MCF 10A (cell line): ENCODE measurements around the gene ATRN. TPM values are rescaled to one million over a fixed set of nuclear protein-coding genes. Genes with fewer than 3 reads are reported as not detected.

Experiments
- BruUV-seq: library from RNA; stranded (reverse); fragments of 400-500 nt; replicated peaks from 2 replicates; lab custom pipeline; 2021; lab: Mats Ljungman, UMichigan
- CTCF ChIA-PET: fragments of 300-600 bp; sonication (Branson Sonifier 250); formaldehyde crosslinking; extraction: SDS; loops from one replicate; lab custom pipeline; 2021; ENCODE audit warnings: antibody characterized with exemption, inconsistent platforms; lab: Yijun Ruan, JAX
- POLR2A ChIA-PET: fragments of 300-600, 350-650 bp; sonication (Branson Sonifier 250); formaldehyde crosslinking; extraction: SDS; loops from one replicate; lab custom pipeline; 2020; ENCODE audit warnings: antibody characterized with exemption, inconsistent platforms; lab: Yijun Ruan, JAX
- DNase-seq: peaks from one replicate; pipeline ENCODE4 v3.0.0-alpha.2; 2018; ENCODE audit not compliant: unreplicated experiment
- H3K27ac Mint-ChIP-seq: one replicate; pipeline ENCODE4 v1.8.0; 2022; ENCODE audit warnings: mild to moderate bottlenecking, low read depth, mixed read lengths; ENCODE audit not compliant: unreplicated experiment
- H3K27me3 Mint-ChIP-seq: one replicate; pipeline ENCODE4 v1.8.0; 2022; ENCODE audit warnings: mixed read lengths; ENCODE audit not compliant: insufficient read depth, unreplicated experiment
- H3K36me3 Mint-ChIP-seq: one replicate; pipeline ENCODE4 v1.8.0; 2022; ENCODE audit warnings: mild to moderate bottlenecking, moderate library complexity, mixed read lengths; ENCODE audit not compliant: insufficient read depth, unreplicated experiment
- H3K4me1 Mint-ChIP-seq: one replicate; pipeline ENCODE4 v1.8.0; 2022; ENCODE audit warnings: mixed read lengths; ENCODE audit not compliant: insufficient read depth, unreplicated experiment
- H3K4me3 Mint-ChIP-seq: one replicate; pipeline ENCODE4 v1.8.0; 2022; ENCODE audit warnings: mild to moderate bottlenecking, moderate library complexity, mixed read lengths; ENCODE audit not compliant: unreplicated experiment
- H3K9me3 Mint-ChIP-seq: one replicate; pipeline ENCODE4 v1.8.0; 2022; ENCODE audit warnings: mixed read lengths; ENCODE audit not compliant: unreplicated experiment
- intact Hi-C: fragments of 100-400 bp; cut with micrococcal nuclease; formaldehyde crosslinking; loops from 2 replicates; pipeline ENCODE4 v1.14.1; 2022
- total RNA-seq: library from RNA; stranded (reverse); gene quantifications from 2 replicates; pipeline ENCODE4 v1.2.3, GENCODE V29; 2022
- TF ChIP-seq, protein P1 (sequence below): fragments of 200-600 bp; IDR thresholded peaks from one replicate; pipeline ENCODE4 v1.8.0; 2022; ENCODE audit warnings: antibody characterized with exemption, mild to moderate bottlenecking; ENCODE audit not compliant: unreplicated experiment

Gene ATRN
- total RNA-seq, 1 experiment from 2014 or later, result 29.7 TPM

DNA sequence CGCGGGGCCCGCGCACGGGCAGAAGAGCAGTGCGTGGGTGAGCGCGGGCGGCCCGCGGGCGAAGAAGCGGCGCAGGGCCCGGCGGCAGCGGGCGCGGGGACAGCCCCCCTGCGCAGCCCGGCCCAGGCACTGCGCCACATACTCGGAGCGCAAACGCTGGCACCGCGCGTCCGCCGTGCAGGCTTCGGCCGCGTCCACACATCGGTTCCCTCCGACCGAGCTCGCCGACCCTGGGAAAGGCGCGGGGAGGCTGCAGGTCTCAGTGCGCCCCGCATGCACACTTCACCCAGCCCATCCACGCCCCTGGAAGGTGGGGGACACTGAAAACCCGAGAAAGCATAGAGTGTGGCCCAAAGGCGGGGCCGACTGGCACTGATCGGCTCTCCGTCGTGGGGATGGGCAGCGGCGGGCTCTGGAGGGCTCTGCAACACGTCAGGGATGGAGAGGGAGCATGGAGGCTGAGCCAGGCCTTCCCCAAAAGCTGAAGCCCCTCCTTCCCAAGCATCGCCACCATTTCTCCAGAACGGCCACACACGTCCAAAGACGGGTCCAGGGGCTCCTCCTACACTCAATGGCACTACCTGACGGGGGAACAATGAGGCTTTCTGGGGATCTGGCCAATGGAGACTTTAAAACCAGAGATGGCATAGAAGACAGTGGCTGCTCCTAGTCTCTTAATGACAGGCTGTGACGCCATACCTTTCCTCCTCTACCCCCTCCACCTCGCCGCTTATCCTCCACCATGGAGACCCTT, 190.4 kb downstream of the ATRN start:
- POLR2A ChIA-PET, result interaction anchor here (0.7 kb wide), 1 partner anchor 106 kb away, joined by 3 read pairs; the partner anchor contains the start of gene ADISSP
- DNase-seq, result no peak
- Mint-ChIP-seq H3K27ac (no peak overlapping the region), H3K9me3 (no peaks in the 10 kb centered on the region), H3K36me3 (peaks cover 5% of the 10 kb centered on the region), H3K4me3 (no peak overlapping the region), H3K4me1 (peaks cover 6% of the 10 kb centered on the region), H3K27me3 (peaks cover 63% of the 10 kb centered on the region)
- intact Hi-C loops, result no loop called here
- no TSS peak for BruUV-seq
- TF ChIP-seq, protein P1, sequence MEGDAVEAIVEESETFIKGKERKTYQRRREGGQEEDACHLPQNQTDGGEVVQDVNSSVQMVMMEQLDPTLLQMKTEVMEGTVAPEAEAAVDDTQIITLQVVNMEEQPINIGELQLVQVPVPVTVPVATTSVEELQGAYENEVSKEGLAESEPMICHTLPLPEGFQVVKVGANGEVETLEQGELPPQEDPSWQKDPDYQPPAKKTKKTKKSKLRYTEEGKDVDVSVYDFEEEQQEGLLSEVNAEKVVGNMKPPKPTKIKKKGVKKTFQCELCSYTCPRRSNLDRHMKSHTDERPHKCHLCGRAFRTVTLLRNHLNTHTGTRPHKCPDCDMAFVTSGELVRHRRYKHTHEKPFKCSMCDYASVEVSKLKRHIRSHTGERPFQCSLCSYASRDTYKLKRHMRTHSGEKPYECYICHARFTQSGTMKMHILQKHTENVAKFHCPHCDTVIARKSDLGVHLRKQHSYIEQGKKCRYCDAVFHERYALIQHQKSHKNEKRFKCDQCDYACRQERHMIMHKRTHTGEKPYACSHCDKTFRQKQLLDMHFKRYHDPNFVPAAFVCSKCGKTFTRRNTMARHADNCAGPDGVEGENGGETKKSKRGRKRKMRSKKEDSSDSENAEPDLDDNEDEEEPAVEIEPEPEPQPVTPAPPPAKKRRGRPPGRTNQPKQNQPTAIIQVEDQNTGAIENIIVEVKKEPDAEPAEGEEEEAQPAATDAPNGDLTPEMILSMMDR, result no peak
- CTCF ChIA-PET, result no interaction called here

DNA sequence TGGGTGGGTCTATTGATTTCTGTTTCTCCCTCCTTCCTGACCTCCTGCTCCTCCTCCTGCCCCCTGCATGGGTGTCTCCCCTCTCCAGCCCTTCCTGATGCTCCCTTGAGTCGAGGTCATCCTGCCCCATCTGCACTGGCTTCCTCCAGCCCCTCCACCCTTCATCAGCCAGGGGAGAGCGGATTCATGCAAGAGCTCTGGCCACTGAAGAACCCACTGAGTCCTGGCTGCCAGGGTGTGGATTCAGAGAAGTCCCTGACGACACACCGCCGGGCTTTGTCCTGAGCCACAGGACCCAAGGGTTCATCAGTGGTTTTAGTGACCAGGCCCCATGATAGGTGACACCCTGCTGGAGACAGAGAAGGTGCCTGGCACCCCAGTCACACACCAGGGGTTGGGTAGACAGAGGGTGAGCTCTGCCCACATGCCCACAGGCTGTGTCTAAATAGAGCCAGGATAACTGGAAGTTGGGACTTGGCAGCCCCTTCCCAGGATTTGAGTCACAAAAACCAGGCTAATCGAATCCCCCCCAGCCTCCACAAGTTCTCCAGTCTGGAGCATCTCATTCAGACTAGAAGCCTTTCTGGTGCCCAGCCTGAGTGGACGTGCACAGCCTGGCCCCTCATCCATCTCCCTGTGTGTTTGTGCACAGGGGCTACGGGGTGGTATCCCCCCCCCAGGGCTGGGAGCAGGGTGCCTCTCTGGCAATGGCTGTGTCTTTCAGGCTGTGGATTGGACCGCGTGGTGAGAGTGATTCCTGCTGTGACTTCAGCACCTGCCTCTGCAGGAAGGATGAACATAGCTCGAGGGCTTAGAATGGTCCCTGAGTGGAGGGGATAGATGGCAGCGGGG, 191.2 kb downstream of the ATRN start:
- no peak for DNase-seq
- TF ChIP-seq, protein P1, result no peak
- peaks cover 6% of the 10 kb centered on the region for H3K4me1 Mint-ChIP-seq
- intact Hi-C loops, result no loop called here
- H3K9me3 Mint-ChIP-seq, result no peaks in the 10 kb centered on the region
- H3K36me3 Mint-ChIP-seq, result peaks cover 5% of the 10 kb centered on the region
- ChIA-PET POLR2A (no interaction called here), CTCF (no interaction called here)
- H3K27me3 Mint-ChIP-seq, result peaks cover 63% of the 10 kb centered on the region
- BruUV-seq, result no TSS peak
- no peak overlapping the region for H3K27ac Mint-ChIP-seq
- H3K4me3 Mint-ChIP-seq, result no peak overlapping the region

GRCh38 chr20:3663031-3663701, 192.3 kb downstream of the ATRN start, which contains the start of gene GFRA4:
TSS of gene GFRA4 (minus strand) at chr20:3663399. CDS start at chr20:3663399, 0 bp downstream.
- H3K4me3 Mint-ChIP-seq, result no peak within 1 kb of the TSS
- TF ChIP-seq, protein P1, result no peak
- intact Hi-C loops, result no loop called here
- ChIA-PET CTCF (no interaction called here), POLR2A (no interaction called here)
- H3K36me3 Mint-ChIP-seq, result no peaks in the 10 kb centered on the region
- no peak for DNase-seq
- H3K27ac Mint-ChIP-seq, result no peak within 1 kb of the TSS
- peaks cover 6% of the 10 kb centered on the region for H3K4me1 Mint-ChIP-seq
- peaks cover 63% of the 10 kb centered on the region for H3K27me3 Mint-ChIP-seq
- no TSS peak for BruUV-seq
- H3K9me3 Mint-ChIP-seq, result no peaks in the 10 kb centered on the region

DNA sequence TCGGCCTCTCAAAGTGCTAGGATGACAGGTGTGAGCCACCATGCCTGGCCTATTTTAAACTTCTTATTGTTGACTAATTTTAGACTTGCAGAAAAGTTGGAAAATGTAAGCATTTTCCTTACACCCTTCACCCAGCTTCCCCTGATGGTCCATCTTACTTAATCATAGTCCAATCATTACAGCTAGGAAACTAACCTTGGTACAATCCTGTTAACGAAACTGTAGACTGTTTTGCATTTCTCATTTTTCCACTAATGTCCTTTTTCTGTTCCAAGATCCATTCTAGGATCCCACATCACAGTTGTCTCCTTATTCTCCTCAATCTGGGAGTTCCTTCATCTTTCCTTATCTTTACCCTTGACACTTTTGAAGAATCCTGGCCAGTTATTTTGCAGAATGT, 193.0 kb downstream of the ATRN start:
- intact Hi-C loops, result no loop called here
- DNase-seq, result no peak
- H3K27ac Mint-ChIP-seq, result no peak overlapping the region
- H3K4me1 Mint-ChIP-seq, result peaks cover 3% of the 10 kb centered on the region
- H3K27me3 Mint-ChIP-seq, result peaks cover 57% of the 10 kb centered on the region
- BruUV-seq, result no TSS peak
- ChIA-PET POLR2A (no interaction called here), CTCF (interaction anchor here (0.6 kb wide), 1 partner anchor 553 kb away, joined by 3 read pairs; no protein-coding TSS in a partner anchor)
- no peaks in the 10 kb centered on the region for H3K36me3 Mint-ChIP-seq
- no peaks in the 10 kb centered on the region for H3K9me3 Mint-ChIP-seq
- no peak overlapping the region for H3K4me3 Mint-ChIP-seq
- TF ChIP-seq, protein P1, result no peak
